Fibroblast of gingiva (primary cell): ENCODE measurements around the gene TBC1D10B.

Source experiments
- DNase-seq: peaks from one replicate; pipeline ENCODE4 v3.0.0-alpha.2; 2011; ENCODE audit warnings: low read depth

Gene TBC1D10B

GRCh38 chr16:30372038-30372712 is 1.9 kb upstream of the TBC1D10B start:
- DNase-seq = no peak

DNA sequence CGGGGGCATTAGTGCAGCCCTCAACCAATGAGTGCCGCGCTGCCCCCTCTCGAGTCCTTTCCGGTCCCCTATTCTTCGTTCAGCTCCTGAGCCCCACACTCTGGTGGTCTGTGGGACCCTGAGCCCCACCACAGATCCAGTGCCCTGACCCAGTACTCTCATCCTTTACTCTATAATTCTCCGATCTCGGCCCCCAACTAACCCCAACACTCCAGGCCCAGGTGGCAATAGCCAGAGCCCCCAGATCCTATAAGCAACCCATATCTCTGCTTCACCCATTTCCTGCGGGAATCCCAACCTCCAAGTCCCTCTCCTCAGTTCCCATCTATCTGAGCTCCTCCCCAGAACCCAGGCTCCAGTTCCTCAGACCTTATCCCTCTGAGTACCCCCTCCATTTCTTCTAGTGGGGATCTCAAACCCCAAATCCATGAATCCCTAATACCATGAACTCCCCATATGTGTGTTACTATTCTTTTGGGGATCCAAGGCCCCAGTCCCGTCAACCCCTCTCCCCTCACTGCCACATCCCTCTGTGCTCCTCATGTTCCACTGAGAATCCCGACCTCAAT is 1.0 kb upstream of the TBC1D10B start:
- DNase-seq = no peak

- DNase-seq = no peak
These were observed 297 bp downstream of the TBC1D10B start for GRCh38 chr16:30369938-30370455.

GRCh38 chr16:30369091-30369937 is 980 bp downstream of the TBC1D10B start:
- DNase-seq = no peak

DNA sequence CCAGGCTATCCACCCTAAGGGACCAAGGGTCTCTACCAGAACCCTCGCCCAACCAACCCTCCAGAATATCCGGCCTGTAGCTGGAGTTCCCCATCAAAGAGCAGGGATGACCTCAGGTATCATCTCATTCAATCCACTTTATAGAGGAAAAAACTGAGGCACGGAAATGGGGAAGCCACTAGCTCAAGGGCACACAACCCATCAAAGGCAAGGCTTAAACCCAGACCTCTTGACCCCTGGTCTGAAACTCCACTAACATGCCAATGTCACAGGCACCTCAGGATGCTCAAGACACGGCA is 1.6 kb downstream of the TBC1D10B start:
- DNase-seq = no peak

DNA sequence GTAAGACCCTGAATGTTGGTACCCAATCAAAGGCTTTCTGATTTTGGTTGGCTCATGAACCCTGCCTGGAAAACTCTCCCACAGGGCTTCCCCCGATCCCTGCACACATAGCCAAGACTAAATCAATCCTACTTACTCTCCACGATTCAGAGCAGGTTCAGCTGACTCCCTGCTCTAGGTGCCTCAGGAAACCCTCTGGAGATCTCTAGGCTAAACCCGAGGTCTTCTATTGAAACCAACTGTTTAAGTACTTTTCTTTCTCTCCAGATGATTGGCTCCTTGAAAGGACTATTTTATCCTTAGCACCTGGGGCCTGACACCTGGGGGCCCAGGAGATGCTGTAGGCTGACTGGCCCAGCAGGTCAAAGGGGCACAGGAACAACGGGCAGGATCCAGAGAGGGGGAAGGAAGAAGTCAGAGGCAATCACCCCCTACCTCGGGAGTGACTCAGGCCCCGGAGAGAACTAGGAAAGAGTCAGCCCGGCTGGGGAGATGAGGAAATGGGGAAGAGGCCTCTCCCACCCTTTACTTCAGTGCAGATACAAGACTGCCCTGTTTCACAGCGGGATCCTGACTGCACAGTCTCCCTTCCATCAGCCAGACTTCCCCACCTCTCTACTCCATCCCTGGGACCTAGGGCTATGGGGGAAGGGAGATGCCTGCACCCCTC is 2.0 kb downstream of the TBC1D10B start:
- DNase-seq = peak; percentile 36

GRCh38 chr16:30367349-30368009 is 2.8 kb downstream of the TBC1D10B start:
- DNase-seq = peak; percentile 20

- DNase-seq = no peak
These were observed 3.8 kb downstream of the TBC1D10B start for GRCh38 chr16:30366511-30366910.

DNA sequence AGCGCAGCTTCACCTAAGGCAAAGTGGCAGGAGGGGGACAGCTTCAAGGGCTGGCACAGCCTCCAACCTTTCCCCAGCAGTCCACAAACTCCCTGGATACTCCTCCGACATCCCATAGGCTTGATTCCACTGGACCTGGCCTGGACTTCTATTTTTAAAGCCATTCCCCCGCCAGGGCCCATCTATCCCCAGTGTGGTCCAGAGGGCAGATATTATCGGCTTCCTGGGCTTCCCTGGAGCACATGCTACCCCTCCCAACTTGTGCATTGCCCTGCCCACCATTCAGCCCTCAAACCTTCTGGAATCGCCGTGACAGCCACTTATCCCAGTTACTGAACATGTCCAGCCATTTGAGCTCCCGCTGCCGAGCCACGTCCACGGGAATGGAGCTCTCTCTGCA is 5.1 kb downstream of the TBC1D10B start:
- no peak for DNase-seq

- no peak for DNase-seq
These were observed 9.1 kb downstream of the TBC1D10B start for GRCh38 chr16:30361180-30361579.

GRCh38 chr16:30359871-30360170 is 10.5 kb downstream of the TBC1D10B start:
- no peak for DNase-seq

DNA sequence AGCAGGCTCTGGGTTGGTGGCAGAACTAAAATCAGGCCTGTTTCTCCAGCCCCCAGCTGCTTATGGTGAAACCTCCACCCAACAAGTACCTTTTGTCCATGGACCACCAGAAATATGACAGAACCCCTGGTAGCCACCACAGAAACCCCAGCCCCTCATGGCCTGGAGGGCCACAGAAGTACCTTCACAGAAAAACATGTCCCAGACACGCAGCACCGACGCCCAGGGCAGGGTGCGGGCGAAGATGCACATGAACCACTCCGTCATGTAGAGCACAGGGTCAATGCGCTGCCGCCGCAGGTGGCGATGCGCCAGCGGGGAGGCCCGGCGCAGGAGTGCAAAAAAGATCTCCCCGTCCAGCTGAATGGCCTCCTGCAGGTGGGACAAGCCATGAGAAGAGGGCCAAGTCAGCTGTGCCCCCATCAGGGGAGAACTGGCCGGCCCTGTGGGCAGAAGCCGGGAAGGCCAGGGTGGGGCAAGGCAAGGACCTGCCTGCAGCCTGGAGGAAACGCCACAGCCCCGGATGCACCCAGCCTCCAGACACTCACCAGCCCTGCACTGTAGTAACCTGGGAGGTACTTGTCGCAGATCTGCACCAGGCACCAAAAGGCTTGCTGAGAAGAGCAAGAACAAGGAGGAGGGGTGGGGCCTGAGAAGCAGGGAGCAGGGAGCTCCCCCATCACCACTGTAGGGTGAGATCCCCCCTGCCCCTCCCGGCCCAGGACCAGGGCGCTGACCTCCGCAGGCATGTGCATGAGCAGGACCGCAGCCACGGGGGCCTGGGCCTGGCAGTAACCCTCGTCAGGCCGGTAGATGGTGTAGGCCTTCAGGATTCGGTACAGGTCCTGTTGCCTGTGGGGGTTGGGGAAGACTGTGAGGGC is 11.1 kb downstream of the TBC1D10B start:
- no peak for DNase-seq

DNA sequence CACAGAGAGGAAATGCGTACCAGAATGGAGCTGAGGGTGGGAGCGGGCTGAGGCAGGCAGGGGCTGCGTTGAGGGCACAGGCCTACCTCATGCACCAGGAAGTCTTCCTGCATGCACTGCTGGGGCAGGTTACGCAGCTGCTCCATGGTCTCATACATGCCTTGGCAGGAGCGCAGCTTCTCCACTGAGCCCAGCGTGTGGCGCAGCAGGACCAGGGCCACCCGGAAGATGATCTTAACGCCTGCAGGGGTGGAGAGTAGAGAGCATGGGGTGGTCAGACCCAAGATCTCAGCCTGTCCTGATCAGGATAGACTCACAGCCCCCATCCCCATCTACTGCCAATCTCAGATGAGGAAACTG is 11.7 kb downstream of the TBC1D10B start:
- DNase-seq = no peak

DNA sequence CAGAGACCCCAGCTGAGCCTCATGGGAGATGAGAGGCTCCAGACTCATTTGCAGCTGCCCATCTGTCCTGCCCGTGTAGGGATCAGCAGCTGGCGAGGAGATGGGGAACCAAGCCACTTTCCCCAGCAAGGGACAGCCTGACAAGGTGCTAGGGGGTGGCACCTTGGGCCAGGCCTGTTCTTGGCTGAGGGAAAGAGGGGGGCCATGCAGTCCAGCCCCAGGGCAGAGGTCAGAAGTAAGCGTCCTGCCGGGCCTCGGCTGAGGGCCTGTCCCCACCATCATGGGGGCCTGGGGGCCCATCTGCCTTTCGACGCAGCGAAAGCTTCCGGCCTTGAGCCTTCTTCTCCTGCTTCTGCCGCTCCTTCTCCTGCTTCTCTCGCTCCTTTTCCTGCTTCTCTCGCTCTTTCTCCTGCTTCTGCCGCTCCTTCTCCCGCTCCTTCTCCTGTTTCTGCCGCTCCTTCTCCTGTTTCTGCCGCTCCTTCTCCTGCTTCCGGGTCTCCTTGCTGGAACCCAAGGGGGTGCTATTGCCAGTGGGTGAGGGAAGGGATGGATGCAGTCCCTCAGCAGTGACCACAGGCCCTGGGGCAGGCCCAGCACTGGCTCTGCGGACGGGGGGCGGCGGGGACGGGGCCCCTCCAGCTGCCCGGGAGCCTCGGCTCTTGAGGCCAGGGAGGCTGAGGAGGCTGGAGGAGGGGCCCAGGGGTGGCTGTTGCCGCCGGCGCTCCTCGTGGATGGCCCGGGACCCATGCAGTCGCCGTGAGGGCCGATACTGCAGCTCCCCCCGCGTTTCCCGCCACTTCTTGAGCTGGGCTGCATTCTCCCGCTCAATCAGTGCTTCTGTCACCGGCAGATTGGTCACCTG is 12.3 kb downstream of the TBC1D10B start:
- no peak for DNase-seq

GRCh38 chr16:30357085-30357714 is 13.1 kb downstream of the TBC1D10B start:
- no peak for DNase-seq

GRCh38 chr16:30356401-30357084 is 13.8 kb downstream of the TBC1D10B start:
- DNase-seq = peak; percentile 35

GRCh38 chr16:30355954-30356308 is 14.4 kb downstream of the TBC1D10B start:
- no peak for DNase-seq

DNA sequence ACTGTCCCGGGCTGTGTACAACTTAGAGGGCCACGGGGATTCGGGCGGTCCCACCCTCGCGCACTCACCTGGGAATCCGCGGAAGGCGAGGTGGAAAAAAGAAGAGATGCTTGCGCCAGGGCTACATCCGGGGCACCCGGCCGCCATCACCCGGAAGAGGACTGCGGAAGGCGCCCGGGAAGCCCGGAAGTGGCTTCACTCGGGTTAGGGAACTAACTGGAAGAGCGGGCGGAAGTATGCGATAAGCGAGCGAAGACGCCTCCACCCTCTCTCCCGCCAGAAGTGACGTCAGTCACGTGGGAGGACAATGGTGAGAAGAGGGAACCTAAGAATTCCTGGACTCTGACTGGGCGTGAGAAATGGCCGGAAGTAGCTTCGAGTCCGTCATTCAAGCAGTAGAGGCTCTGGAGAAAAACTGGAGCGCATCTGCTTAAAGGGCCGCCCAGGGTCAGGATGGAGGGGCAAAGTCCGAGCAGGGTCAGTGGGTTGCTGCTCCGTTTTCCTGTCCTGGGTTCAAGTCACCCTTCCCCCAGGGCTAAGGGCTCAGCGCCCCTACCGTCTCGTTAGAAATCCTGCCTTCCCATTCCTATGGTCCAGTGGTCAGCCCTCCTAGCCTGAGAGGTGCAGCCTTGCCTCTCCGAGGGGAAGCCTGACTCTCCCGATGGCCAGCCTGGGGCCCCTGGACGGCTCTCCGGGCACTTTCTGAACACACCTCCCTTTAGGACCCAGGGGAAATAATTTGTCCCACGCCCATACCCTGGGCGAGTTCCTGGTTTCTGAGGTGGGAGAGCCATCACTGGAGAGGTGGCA is 14.9 kb downstream of the TBC1D10B start, which contains the start of gene CD2BP2:
Gene CD2BP2, minus strand, starts transcription at position 165 of the 810 bp plus-strand sequence. CDS start 627 bp downstream, outside the sequence.
- DNase-seq = peak; percentile 99
